KMS-11 (cell line): ENCODE results near the gene BSND.

Experiments
- H2AFZ ChIP-seq: fragments of 200-600 bp; sonication (generic); 2 replicates; pipeline ENCODE4 v1.6.1; 2016; ENCODE audit warnings: antibody characterized with exemption, mixed run types, low read depth
- H3K27ac ChIP-seq: fragments of 200-600 bp; sonication (generic); 2 replicates; pipeline ENCODE4 v1.6.1; 2016; ENCODE audit warnings: mild to moderate bottlenecking, mixed run types
- H3K27me3 ChIP-seq: fragments of 200-600 bp; sonication (generic); 2 replicates; pipeline ENCODE4 v1.6.1; 2017; ENCODE audit warnings: mild to moderate bottlenecking, low read depth, mixed run types, moderate library complexity; ENCODE audit not compliant: insufficient read depth
- H3K36me3 ChIP-seq: fragments of 200-600 bp; sonication (generic); 2 replicates; pipeline ENCODE4 v1.6.1; 2017; ENCODE audit warnings: mild to moderate bottlenecking, mixed run types; ENCODE audit not compliant: insufficient read depth
- H3K4me1 ChIP-seq: fragments of 200-600 bp; sonication (generic); 2 replicates; pipeline ENCODE4 v1.6.1; 2016; ENCODE audit warnings: mild to moderate bottlenecking, low read depth, mixed run types; ENCODE audit not compliant: poor library complexity, severe bottlenecking
- H3K4me2 ChIP-seq: fragments of 200-600 bp; sonication (generic); 2 replicates; pipeline ENCODE4 v1.7.0; 2016; ENCODE audit warnings: mild to moderate bottlenecking, mixed run types
- H3K4me3 ChIP-seq: fragments of 200-600 bp; sonication (generic); IDR thresholded peaks from 2 replicates; pipeline ENCODE4 v1.6.1; 2017; ENCODE audit warnings: low read depth, low read length, mixed read lengths; ENCODE audit not compliant: insufficient read depth
- H3K79me2 ChIP-seq: fragments of 200-600 bp; sonication (generic); 2 replicates; pipeline ENCODE4 v1.6.1; 2016; ENCODE audit warnings: low read depth, mixed run types; ENCODE audit not compliant: insufficient read depth
- H3K9ac ChIP-seq: fragments of 200-600 bp; sonication (generic); 2 replicates; pipeline ENCODE4 v1.6.1; 2016; ENCODE audit warnings: mild to moderate bottlenecking, mixed run types
- H4K20me1 ChIP-seq: fragments of 200-600 bp; sonication (generic); 2 replicates; pipeline ENCODE4 v1.6.1; 2016; ENCODE audit warnings: mild to moderate bottlenecking, mixed run types; ENCODE audit not compliant: insufficient read depth
- CTCF ChIP-seq: fragments of 200-600 bp; sonication (generic); conservative IDR thresholded peaks from 2 replicates; pipeline ENCODE4 v1.6.1; 2017; ENCODE audit warnings: low read depth, mild to moderate bottlenecking, antibody characterized with exemption, low read length, moderate library complexity, mixed read lengths

The BSND gene

GRCh38 chr1:54990916-54991315, 7.8 kb upstream of the BSND start:
- no peaks in the 10 kb centered on the region for H4K20me1 ChIP-seq
- H2AFZ ChIP-seq, result no peak overlapping the region
- no peak overlapping the region for H3K27ac ChIP-seq
- no peak overlapping the region for H3K4me2 ChIP-seq
- no peaks in the 10 kb centered on the region for H3K4me1 ChIP-seq
- TF ChIP-seq CTCF, result no peak
- no peaks in the 10 kb centered on the region for H3K36me3 ChIP-seq
- H3K79me2 ChIP-seq, result no peaks in the 10 kb centered on the region
- no peaks in the 10 kb centered on the region for H3K27me3 ChIP-seq
- no peak overlapping the region for H3K9ac ChIP-seq
- H3K4me3 ChIP-seq, result no peak overlapping the region

GRCh38 chr1:54991939-54992338, 6.8 kb upstream of the BSND start:
- TF ChIP-seq CTCF, result no peak
- Histone ChIP-seq H3K27me3 (no peaks in the 10 kb centered on the region), H4K20me1 (no peaks in the 10 kb centered on the region), H3K79me2 (no peaks in the 10 kb centered on the region), H3K4me3 (no peak overlapping the region), H2AFZ (no peak overlapping the region), H3K9ac (no peak overlapping the region), H3K27ac (no peak overlapping the region), H3K4me2 (no peak overlapping the region), H3K4me1 (no peaks in the 10 kb centered on the region), H3K36me3 (no peaks in the 10 kb centered on the region)

- no peaks in the 10 kb centered on the region for H3K27me3 ChIP-seq
- H4K20me1 ChIP-seq, result no peaks in the 10 kb centered on the region
- no peaks in the 10 kb centered on the region for H3K4me1 ChIP-seq
- H3K9ac ChIP-seq, result no peak overlapping the region
- no peak overlapping the region for H3K27ac ChIP-seq
- no peak overlapping the region for H3K4me3 ChIP-seq
- H3K4me2 ChIP-seq, result no peak overlapping the region
- no peaks in the 10 kb centered on the region for H3K36me3 ChIP-seq
- H3K79me2 ChIP-seq, result no peaks in the 10 kb centered on the region
- no peak for TF ChIP-seq CTCF
- H2AFZ ChIP-seq, result no peak overlapping the region
Observed at GRCh38 chr1:54993140-54993539, 5.6 kb upstream of the BSND start.

GRCh38 chr1:54994355-54994990, 4.3 kb upstream of the BSND start:
- no peak overlapping the region for H3K4me3 ChIP-seq
- no peaks in the 10 kb centered on the region for H3K4me1 ChIP-seq
- no peaks in the 10 kb centered on the region for H3K79me2 ChIP-seq
- H3K9ac ChIP-seq, result no peak overlapping the region
- H3K36me3 ChIP-seq, result no peaks in the 10 kb centered on the region
- no peaks in the 10 kb centered on the region for H3K27me3 ChIP-seq
- no peak overlapping the region for H3K27ac ChIP-seq
- no peak overlapping the region for H3K4me2 ChIP-seq
- no peak for TF ChIP-seq CTCF
- H2AFZ ChIP-seq, result no peak overlapping the region
- no peaks in the 10 kb centered on the region for H4K20me1 ChIP-seq
